Endothelial cell of umbilical vein (primary cell): ENCODE measurements around the gene PLEKHA6.
"Not testable (repeated sequence)": the region's sequence is repeated elsewhere in the genome, so short reads cannot be mapped to it uniquely, and the experiment has no call there.

Source experiments
- CTCF ChIP-seq, 2 donors: IDR thresholded peaks; 1 replicate in 1 of 2; 2 replicates in 1 of 2; pipeline ENCODE4 v1.5.1; 2011; ENCODE audit warnings: low read length in 2 of 2, mild to moderate bottlenecking in 2 of 2, moderate library complexity in 2 of 2, control low read depth in 1 of 2, inconsistent platforms in 1 of 2, low read depth in 1 of 2; ENCODE audit not compliant: insufficient read depth in 1 of 2; ENCODE audit errors: extremely low read depth in 1 of 2
- EZH2 ChIP-seq: IDR thresholded peaks from 2 replicates; pipeline ENCODE4 v1.6.1; 2012; ENCODE audit warnings: borderline replicate concordance, low read depth, mild to moderate bottlenecking, moderate library complexity, low read length, inconsistent platforms; ENCODE audit not compliant: severe bottlenecking
- JUN ChIP-seq: IDR thresholded peaks from 2 replicates; pipeline ENCODE4 v1.6.1; 2011; ENCODE audit warnings: borderline replicate concordance, low read depth; ENCODE audit not compliant: insufficient read length, insufficient read depth
- POLR2A ChIP-seq: IDR thresholded peaks from 2 replicates; pipeline ENCODE4 v1.6.1; 2012; ENCODE audit warnings: low read depth, mild to moderate bottlenecking, control low read depth, low read length
- POLR2AphosphoS5 ChIP-seq: IDR thresholded peaks from 2 replicates; pipeline ENCODE4 v1.6.1; 2012; ENCODE audit warnings: low read depth, mild to moderate bottlenecking, control low read depth, low read length, moderate library complexity; ENCODE audit not compliant: insufficient read depth

GRCh38 chr1:204238520-204238919, 121.2 kb downstream of the PLEKHA6 start:
- TF ChIP-seq CTCF (IDR thresholded peaks at IDR 0.05; ENCODE audit: extremely low read depth in 1 of 2, insufficient read depth in 1 of 2, low read depth in 1 of 2, low read length in 2 of 2); POLR2A; POLR2AphosphoS5; EZH2; JUN: not testable (repeated sequence)
